Epithelial cell of prostate (primary cell): Measurements from ENCODE around the gene RHOU.

Experiments used
- DNase-seq: peaks from one replicate; pipeline ENCODE4 v3.0.0-alpha.2; 2011; ENCODE audit warnings: low read depth, low spot score
- H3K27ac ChIP-seq: fragments of 450-650 bp; 2 replicates; pipeline ENCODE4 v1.5.1; 2017; ENCODE audit warnings: mild to moderate bottlenecking

The RHOU gene

DNA sequence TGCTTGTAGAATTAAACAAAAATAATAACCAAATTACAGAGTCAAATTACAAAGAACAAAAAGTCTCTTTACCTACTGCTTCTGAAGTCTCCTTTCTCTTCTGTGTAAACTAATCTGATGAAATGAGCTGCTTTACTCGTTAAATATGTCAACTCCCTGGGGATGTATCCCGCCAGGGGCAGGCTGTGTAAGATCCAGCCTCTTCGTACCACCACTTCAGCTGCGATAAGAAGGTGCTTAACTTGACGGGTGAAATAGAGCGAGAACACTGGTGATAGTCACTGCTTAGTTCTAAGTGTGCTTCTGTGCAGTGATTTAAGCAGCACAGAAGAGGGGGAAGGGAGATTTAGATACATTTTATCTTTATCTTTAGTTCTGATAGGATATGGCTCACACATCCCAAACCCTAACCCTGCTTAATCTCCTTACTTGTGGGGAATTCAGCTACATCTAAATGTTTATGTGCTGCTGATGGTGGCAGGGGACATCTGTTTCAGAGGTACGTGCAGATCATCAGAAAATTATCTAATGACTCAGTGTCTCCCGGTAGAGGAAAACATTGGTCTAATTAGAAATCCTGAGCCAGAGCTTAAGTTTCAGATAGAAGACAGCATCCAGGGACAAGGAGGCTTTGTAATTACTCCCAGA lies 46.0 kb downstream of the RHOU start:
- H3K27ac ChIP-seq = no peak overlapping the region
- no peak for DNase-seq

- no peak for DNase-seq
- H3K27ac ChIP-seq = no peak overlapping the region
These were observed 46.8 kb downstream of the RHOU start for GRCh38 chr1:228781809-228782661.

- DNase-seq = no peak
- H3K27ac ChIP-seq = no peak overlapping the region
These were observed 47.6 kb downstream of the RHOU start for GRCh38 chr1:228782662-228783417.

DNA sequence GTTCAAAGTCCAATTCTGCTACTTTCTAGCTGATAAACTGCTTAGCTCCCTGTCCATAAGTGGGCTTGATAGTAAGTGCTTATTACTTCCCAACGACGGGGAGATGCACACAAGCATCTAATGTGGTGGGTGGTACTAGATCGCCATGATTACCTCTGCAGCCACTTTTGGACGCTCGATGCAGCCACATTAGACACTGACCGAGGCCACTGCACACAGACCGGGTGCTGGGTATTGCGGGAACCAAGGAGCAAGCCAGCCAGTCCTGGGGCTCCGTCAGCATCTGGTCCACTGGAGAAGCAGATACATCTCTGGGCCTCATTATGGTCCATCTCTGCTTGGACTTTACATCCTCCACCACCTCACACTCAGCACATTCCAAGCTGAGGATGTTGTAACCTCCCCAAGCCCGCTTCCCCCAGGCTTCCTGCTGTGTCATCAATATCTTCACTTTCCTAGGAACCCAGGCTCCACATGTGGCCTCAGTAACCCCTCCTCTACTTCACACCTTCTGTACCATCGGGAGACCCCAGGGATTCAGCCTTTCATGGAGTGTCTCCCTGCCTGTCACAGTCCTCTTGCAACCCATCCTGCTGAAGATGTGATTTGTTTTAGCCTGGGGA lies 48.2 kb downstream of the RHOU start:
- DNase-seq = no peak
- no peak overlapping the region for H3K27ac ChIP-seq

DNA sequence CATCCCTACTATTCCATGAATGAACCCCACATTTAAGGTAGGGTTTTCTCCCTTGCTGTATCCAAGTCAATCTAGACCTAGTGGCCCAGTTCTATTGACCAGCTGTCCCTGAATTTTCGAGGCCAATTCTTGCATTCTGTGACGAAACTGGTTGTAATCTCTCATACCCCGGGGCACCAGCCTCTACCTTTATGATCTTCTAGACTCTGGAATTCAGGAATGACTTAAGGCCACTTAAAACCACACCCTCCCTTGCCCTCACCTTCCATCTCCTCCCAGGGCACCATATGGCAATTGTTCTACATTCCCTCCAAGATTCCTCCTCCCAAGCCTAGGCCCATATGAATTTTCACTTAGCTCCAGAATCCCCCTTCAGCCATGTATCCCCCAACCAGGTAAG lies 48.9 kb downstream of the RHOU start:
- H3K27ac ChIP-seq = no peak overlapping the region
- DNase-seq = no peak

- no peak for DNase-seq
- no peak overlapping the region for H3K27ac ChIP-seq
These were observed 50.4 kb downstream of the RHOU start for GRCh38 chr1:228785366-228786330.

DNA sequence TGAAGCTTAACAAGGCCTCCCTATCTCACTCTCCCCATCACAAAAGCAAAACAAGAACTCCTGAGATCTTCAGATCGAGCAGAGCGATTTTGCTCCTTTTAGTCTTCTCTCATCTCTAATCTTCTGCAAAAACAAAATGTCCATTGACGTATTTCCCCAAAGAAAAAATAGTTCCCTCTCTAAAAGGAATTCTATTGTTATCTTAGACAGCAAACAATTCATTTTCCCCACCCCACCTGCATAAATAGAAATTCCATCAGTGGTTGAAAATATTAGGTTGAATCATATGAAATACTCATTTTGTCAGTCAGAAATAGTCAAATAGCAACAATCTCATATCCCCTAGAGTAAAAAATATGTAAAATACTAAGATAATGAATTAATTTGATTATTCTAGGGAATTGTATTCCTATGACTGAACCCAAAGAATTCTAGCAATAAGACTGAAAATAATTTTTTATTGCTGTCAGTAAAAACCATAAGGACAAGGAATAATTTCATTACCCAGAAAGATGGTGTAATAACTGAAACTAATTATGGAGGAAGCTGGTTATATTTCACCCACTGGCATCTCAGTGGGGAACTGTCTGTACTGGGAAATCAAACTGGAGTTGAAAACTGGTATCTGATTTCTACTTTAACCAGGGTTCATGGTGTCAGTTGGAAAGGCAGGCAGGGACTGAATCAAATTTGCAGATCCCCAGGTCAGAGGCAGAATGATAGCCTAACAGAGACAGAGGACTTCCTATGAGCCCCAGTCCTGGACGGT lies 51.3 kb downstream of the RHOU start:
- H3K27ac ChIP-seq = no peak overlapping the region
- DNase-seq = no peak

GRCh38 chr1:228791791-228792190 lies 56.5 kb downstream of the RHOU start:
- no peak overlapping the region for H3K27ac ChIP-seq
- no peak for DNase-seq

- no peak for DNase-seq
- no peak overlapping the region for H3K27ac ChIP-seq
These were observed 57.3 kb downstream of the RHOU start for GRCh38 chr1:228792601-228793000.

DNA sequence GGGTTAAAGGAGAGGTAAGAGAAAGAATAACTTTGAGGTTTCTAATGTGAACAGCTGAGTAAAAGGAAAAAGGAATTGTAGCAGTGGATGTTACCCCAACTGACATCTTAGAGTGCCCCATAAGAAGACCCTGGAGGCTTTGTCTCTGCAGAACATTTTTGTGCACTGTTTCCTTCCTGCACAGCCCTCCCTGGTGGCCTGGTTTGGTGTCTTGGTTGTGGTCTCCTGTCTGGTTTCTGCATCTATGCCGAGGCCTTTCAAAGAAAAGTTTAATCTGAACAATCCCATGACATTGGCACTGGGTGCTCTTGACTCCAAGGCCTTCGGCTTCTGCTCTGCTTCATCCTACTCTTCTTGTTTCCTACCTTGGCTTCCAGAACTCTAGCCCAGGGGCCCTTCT lies 57.8 kb downstream of the RHOU start:
- no peak for DNase-seq
- no peak overlapping the region for H3K27ac ChIP-seq

DNA sequence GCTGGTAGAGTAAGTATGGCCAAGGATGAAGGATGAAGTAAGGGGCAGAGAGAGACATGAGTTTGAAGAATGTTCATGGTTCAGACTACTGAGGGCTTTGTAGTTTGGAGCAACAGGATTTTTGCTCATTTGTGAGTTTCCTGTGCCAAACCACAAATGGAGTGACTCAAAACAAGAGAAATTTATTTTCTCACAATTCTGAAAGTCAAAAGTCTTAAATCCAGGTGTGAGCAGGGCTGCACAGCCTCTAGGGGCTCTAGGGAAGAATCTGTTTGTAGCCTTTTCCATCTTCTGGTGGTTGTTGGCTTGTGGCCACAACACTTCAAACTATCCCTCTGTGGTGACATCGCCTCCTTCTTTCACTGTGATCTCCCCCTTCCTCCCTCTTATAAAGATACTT lies 58.9 kb downstream of the RHOU start:
- DNase-seq = no peak
- H3K27ac ChIP-seq = no peak overlapping the region

- no peak overlapping the region for H3K27ac ChIP-seq
- no peak for DNase-seq
These were observed 59.5 kb downstream of the RHOU start for GRCh38 chr1:228794810-228795209.

DNA sequence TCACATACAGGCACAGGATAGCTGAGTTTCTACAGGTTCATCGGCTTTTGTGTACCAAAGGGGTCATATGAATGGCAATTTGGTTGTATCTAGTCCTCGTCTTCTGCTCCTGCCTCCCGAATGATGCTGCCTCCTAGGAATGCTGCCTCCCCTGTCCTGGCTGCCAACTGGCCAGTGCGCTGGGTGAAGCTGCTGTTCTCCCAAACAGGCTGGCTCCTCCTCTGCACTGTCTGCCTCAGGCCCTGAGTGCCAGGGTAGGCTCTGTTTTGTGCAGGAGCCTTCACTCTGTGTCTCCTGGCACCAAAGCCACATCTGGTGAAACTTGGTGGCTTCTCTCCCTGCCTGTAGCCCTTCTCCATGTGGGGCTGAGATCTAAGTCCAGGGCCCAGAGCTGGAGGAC lies 60.3 kb downstream of the RHOU start:
- H3K27ac ChIP-seq = no peak overlapping the region
- DNase-seq = no peak
